LoVo (cell line): ENCODE data around the gene OR10G7.

Source experiments
- DNase-seq: peaks from one replicate; pipeline ENCODE4 v3.0.0-alpha.2; 2016; ENCODE audit warnings: low spot score

Gene OR10G7, protein sequence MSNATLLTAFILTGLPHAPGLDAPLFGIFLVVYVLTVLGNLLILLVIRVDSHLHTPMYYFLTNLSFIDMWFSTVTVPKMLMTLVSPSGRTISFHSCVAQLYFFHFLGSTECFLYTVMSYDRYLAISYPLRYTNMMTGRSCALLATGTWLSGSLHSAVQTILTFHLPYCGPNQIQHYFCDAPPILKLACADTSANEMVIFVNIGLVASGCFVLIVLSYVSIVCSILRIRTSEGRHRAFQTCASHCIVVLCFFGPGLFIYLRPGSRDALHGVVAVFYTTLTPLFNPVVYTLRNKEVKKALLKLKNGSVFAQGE

DNA sequence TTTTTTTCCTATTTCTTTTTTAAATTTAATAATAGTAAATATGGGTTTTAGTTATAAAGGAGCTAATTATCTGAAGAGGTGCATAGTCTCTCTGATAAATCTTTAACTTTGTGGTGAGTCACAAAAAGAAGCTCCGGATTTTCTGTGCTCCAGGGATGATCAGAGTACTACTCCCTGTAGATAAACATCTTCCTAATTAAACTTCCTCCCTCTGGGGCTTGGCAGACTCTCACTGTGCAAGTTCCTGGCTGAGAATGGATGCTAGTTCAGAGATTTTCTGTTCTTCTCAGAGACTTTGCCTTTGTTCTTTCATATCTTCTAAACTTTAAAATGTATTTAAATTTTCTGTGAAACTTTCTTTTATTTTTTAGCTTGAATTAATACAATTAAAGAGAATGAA lies at the start of gene OR10G7:
Gene OR10G7, minus strand, starts transcription at position 72 of the 400 bp plus-strand sequence. CDS start 2,324 bp downstream, outside the sequence.
- DNase-seq: no peak

DNA sequence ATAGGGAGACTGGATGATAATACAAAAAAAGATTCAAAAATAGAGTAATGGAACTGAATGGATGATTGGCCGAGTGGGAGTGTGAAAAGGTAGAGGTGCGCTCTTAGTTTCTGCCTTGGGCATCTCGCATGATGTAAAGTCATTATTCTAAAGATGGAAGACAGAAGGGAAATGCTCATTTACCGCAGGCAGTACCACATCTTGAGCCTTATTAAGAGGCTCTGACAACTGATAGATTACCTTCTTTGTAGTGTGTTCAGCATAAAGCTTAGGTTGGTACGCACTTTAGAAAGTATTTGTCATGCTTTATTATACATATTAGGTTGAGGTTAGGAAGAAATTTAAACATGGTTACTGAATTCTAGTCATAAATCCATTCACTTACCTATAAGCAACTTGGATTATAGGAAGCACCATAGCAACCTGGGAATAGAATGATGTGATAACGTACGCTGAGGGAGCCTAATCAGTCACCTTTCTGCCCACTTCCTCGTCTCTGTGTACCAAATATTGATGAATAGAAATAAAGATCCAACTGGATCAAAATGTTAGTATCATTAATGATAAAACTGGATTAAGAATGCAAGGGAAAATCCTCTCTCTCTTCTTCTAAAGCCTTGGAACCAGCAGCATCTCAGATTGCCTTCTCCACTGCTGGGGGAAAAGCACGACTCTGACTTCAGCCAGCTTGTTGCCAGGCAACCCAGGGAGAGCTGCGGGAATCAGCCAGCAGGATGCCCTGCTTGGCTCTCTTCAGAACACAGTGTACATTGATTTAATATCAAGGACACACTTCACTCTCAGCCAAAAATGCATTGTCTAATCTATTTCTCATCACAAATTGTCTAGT lies 45.1 kb upstream of the OR10G7 start:
- DNase-seq: no peak

GRCh38 chr11:124085583-124085982 lies 44.5 kb upstream of the OR10G7 start:
- no peak for DNase-seq

GRCh38 chr11:124082371-124082770 lies 41.2 kb upstream of the OR10G7 start:
- DNase-seq: no peak

DNA sequence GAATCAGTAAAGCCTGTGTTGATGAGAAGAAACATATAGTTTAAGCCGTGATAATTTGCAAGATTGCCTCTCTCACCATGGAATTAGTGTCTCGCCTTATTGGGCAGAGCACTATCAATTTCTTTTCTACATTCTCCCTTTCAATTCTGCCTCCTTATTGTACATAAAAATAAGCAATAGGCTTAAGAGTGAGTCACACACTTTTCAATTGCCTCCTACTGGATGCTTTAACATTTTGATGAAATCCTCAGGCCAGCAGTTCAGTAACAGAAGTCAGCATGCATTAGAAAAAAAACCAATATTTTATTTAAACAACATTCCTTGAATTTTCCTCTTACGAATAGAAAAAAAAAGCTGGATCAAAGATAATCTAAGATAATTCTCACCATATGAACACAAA lies 40.4 kb upstream of the OR10G7 start:
- no peak for DNase-seq

GRCh38 chr11:124080327-124081001 lies 39.3 kb upstream of the OR10G7 start:
- DNase-seq: no peak

- no peak for DNase-seq
These were observed 38.7 kb upstream of the OR10G7 start for GRCh38 chr11:124079631-124080326.

GRCh38 chr11:124078591-124078990 lies 37.5 kb upstream of the OR10G7 start:
- no peak for DNase-seq

GRCh38 chr11:124077266-124077665 lies 36.1 kb upstream of the OR10G7 start:
- no peak for DNase-seq

DNA sequence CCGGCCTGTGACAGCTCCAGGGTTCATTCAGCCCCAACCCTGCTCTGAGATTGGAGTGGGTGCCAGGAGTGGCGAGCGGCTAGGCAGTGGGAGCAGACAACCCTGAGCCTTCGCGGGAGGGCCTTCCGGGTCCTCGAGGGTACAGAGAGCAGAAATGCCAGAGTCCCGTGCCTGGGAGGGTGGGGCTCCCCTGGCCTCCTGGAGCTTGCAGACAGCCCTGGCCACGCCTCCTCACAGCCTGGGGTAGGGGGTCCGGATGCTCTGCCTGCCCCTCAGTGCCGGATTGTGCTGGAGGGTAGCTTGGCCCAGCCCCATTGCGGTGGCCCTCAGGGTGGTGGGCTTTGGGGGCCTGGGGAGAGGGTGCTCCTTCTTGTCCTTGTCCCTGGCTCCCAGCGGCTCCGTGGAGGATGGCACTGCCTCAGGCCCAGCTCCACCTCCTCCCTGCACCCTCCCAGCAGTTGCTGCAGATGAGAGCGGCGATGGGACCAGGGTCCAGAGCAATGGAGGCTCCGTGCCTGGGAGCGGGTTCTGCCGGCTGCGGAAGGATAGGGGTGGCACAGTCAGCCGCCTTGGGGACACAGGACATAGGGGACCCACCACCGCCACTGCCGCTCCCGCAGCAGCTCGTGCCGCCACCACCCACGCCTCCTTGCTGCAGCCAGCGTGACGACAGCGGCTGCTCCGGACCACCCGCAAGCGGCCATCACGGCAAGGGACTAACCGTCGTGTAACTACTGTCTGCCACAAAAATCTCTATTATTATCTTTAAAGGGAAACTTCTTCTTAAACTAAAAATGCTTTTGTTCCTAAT lies 34.9 kb upstream of the OR10G7 start:
- no peak for DNase-seq

DNA sequence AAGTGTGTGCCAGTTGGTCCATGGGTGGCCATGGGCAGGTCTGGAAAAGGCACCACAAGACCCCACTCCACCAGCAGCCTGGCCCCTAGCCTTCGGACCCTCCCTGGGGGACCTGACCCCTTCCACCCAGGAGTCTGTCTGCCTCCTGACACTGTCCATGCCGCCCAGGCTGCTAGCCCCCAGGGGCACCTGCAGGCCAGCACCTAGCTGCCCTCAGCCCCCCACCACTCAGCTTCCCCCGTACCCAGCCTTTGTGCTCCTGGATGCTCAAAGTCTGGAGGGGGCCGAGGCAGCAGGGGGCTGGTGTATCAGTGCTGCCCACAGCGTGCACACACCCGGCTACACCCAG lies 34.3 kb upstream of the OR10G7 start:
- DNase-seq: no peak

GRCh38 chr11:124074554-124074953 lies 33.4 kb upstream of the OR10G7 start:
- DNase-seq: no peak

DNA sequence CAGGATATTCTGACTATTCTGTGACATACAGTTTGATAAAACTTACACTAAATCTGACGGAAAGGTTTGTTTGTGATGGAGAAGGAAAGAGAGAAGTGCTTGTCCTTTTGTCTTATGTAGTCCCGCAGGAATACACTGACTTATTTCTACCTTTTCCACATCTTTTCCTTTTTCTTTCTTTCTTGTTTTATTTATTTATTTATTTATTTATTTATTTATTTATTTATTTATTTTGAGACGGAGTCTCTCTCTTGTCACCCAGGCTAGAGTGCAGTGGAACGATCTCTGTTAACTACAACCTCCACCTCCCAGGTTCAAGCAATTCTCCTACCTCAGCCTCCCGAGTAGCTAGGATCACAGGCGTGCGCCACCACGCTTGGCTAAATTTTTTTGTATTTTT lies 31.0 kb upstream of the OR10G7 start:
- DNase-seq: no peak

DNA sequence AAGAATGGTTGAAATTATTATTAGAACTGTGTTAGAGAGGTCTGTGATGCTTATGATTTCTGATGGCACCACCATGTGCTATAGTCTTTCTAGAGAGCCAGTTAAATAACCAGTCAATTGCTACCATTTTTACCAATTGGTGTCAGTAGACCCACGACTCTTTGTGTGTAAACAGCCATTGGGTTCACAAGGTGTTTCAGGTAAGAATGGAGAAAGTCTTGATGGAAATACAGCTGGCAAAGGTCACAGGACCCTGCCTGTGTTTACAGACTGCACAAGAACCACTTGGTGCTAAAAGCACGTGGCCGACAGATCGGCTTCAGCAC lies 30.5 kb upstream of the OR10G7 start:
- no peak for DNase-seq

DNA sequence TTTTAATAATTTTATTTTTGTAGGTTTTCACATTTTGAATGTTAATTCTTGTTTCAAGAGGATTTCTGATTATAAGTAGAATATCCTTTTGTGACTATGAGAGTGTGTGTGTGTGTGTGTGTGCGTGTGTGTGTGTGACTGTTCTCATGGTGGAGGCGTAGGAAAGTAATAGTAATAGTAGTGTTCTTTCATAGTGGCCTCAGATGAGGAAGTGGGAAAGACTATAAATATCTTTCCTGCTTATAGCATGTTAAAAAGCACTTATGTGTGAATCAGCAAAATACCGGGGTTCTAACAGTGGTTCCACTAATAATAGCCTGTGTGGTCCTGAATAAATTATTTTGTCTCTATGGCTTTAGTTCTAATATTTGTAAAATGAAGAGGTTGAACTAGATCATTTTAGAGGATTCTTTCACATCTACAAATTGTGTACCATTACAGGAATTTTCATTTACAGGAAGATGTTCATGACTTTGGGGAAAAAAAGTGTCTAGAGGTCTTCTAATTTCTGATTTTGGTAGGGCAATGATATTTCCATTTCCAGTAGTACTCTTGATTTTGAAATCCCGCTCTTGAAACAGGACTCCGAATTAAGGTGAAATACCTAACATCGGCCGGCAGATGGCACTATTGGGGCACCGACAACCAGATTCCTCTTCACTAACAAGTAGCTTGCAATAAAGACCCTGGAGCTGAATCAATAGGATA lies 29.9 kb upstream of the OR10G7 start:
- DNase-seq: peak; percentile 60

DNA sequence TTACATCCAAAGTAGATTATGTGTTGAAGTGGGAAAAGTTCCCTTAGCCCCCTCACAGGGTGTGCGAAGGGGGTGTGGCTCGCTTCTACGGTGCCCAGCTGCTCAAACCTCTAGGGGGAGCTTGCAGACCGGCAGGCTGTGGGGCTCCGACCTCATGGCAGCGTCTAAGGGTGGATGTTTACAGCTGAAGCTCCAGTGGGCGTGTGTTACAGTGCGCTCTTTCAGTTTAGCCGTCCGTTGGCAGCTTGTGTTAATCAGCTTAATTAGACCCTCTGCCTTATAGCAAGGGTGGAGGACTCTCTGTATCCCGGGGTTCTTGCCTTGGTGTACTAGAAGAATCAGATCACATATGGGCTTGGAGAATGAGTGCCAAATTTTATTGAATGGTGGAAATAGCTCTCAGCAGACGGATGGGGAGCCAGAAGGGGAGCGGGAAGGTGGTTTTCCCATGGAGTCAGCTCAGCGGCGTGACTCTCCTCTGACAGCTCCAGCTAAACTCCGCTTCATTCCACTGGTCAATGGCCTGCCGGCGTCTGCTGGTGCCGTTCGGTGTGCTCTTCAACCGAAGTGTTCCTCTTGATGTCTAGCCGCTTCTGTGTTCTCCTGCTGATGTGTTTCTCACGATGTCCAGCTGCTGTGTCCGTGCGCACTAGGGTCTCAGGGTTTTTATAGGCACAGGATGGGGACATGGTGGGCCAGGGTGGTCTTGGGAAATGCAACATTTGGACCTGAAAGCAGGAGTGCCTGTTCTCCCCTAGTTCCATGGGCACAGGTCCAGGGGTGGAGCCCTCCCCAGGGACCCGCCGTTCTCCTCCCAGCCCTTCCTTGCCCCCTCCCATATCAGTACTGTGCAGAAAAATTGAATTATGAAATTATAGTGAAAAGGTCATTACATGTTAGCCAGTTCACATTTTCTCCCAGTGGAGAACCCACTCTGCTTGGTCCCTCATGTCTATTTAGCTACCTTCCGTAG lies 28.6 kb upstream of the OR10G7 start:
- DNase-seq: peak; percentile 22

GRCh38 chr11:124068601-124069110 lies 27.5 kb upstream of the OR10G7 start:
- DNase-seq: no peak

DNA sequence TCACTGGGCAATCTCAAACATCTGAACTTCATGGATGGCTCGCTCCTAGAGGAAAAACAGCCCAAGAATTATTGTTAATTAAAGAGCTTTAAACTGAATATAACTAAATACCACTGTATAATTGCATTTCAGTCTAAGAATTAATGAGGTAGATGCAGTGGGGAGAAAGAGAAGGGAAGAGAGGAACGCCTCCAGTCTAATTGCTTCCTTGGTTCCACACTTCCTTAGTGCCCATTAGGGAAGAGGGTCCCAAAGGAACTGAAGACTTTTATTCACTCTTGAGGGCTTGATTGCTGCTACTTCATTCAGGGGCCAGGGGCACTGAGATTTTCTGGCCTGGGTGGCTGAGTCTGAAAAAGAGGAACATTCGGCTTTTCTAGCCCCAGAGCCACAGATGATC lies 11.8 kb upstream of the OR10G7 start:
- no peak for DNase-seq

DNA sequence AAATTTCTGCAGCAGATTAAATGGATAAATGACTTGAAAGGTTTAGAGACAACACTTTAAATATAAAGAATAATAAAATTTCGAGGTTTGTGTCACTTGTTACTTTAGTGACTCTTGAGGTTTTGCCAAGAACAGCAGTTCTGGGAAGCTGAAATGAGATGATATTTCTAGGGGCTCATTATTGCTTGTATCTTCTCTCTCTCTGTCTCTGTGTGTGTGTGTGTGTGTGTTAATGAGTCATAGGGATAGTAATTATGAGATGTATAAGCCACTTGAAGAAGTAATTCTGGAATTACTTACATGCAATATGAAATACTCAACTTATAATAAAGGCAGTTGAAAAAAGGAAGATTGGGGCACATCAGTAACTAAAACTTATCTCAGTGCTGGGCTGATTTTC lies 9.6 kb upstream of the OR10G7 start:
- no peak for DNase-seq

DNA sequence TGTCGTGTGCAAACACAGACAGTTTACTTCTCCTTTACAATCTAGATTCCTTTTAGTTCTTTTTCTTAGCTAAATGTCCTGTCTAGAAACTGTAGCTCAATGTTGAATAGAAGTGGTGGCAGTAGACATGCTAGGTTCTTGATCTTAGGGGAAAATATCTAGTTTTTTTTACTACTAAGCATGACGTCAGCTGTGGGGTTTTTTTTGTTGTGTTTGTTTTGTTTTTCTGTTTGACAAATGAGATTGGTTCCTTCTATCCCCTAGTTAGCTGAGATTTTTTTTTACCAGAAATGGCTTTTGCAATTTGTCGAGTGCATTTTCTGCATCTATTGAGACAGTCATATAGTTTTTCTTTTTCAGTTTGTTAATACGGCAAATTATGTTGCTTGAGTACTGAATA lies 2.3 kb upstream of the OR10G7 start:
- DNase-seq: no peak
